Ishikawa (cell line): ENCODE results near the gene CDHR5.

Source experiments
- CEBPB ChIP-seq: IDR thresholded peaks from 2 replicates; pipeline ENCODE4 v1.6.1; 2012
- CREB1 ChIP-seq: IDR thresholded peaks from 2 replicates; pipeline ENCODE4 v1.6.1; 2012; ENCODE audit warnings: low read depth
- EGR1 ChIP-seq: IDR thresholded peaks from 2 replicates; pipeline ENCODE4 v1.6.1; 2012
- EP300 ChIP-seq: IDR thresholded peaks from 2 replicates; pipeline ENCODE4 v1.6.1; 2012; ENCODE audit warnings: borderline replicate concordance
- FOXM1 ChIP-seq: IDR thresholded peaks from 2 replicates; pipeline ENCODE4 v1.6.1; 2012; ENCODE audit warnings: low read depth, borderline replicate concordance
- MAX ChIP-seq: IDR thresholded peaks from 2 replicates; pipeline ENCODE4 v1.6.1; 2012
- NFIC ChIP-seq: IDR thresholded peaks from 2 replicates; pipeline ENCODE4 v1.6.1; 2012
- RAD21 ChIP-seq: IDR thresholded peaks from 2 replicates; pipeline ENCODE4 v1.6.1; 2012; ENCODE audit warnings: low read depth
- REST ChIP-seq: IDR thresholded peaks from 2 replicates; pipeline ENCODE4 v1.6.1; 2012; ENCODE audit warnings: low read depth, mild to moderate bottlenecking
- TAF1 ChIP-seq: IDR thresholded peaks from 2 replicates; pipeline ENCODE4 v1.6.1; 2012; ENCODE audit warnings: low read depth, mild to moderate bottlenecking
- TCF12 ChIP-seq: IDR thresholded peaks from 2 replicates; pipeline ENCODE4 v1.6.1; 2012; ENCODE audit warnings: low read depth
- TEAD4 ChIP-seq: IDR thresholded peaks from 2 replicates; pipeline ENCODE4 v1.6.1; 2012
- USF1 ChIP-seq: IDR thresholded peaks from 2 replicates; pipeline ENCODE4 v1.6.1; 2012
- YY1 ChIP-seq: IDR thresholded peaks from 2 replicates; pipeline ENCODE4 v1.6.1; 2012; ENCODE audit warnings: low read depth
- ZBTB7A ChIP-seq: IDR thresholded peaks from 2 replicates; pipeline ENCODE4 v1.6.1; 2012; ENCODE audit warnings: low read depth

CDHR5 gene

GRCh38 chr11:639332-639955 lies 14.7 kb upstream of the CDHR5 start:
- no peak for TF ChIP-seq FOXM1
- TF ChIP-seq CREB1 = no peak
- TF ChIP-seq YY1 = no peak
- TF ChIP-seq EGR1 = no peak
- no peak for TF ChIP-seq EP300
- TF ChIP-seq TAF1 = no peak
- no peak for TF ChIP-seq USF1
- no peak for TF ChIP-seq RAD21
- TF ChIP-seq REST = no peak
- TF ChIP-seq ZBTB7A = no peak
- TF ChIP-seq CEBPB = no peak
- TF ChIP-seq NFIC = no peak
- TF ChIP-seq TCF12 = no peak
- TF ChIP-seq TEAD4 = no peak
- no peak for TF ChIP-seq MAX

- no peak for TF ChIP-seq CREB1
- no peak for TF ChIP-seq RAD21
- TF ChIP-seq EGR1 = no peak
- no peak for TF ChIP-seq CEBPB
- TF ChIP-seq EP300 = no peak
Observed at GRCh38 chr11:638631-639331, 14.0 kb upstream of the CDHR5 start.

GRCh38 chr11:637593-638521 lies 13.1 kb upstream of the CDHR5 start:
- TF ChIP-seq TAF1 (no peak), REST (no peak), FOXM1 (no peak), MAX (no peak), TCF12 (no peak)

GRCh38 chr11:637333-637592 lies 12.5 kb upstream of the CDHR5 start:
- TF ChIP-seq NFIC (no peak), CEBPB (no peak), YY1 (no peak), RAD21 (no peak), REST (no peak), ZBTB7A (no peak), MAX (no peak), TEAD4 (no peak), CREB1 (no peak), TCF12 (no peak), FOXM1 (no peak), USF1 (no peak), EP300 (no peak), TAF1 (no peak), EGR1 (no peak)
